GM12864 (cell line): ENCODE results near the gene TRIM63.

Source experiments
- DNase-seq: peaks from one replicate; pipeline ENCODE4 v3.0.0-alpha.2; 2011; ENCODE audit warnings: low read depth
- H3K4me3 ChIP-seq: 2 replicates; pipeline ENCODE4 v1.5.1; 2011; ENCODE audit warnings: mild to moderate bottlenecking, low read depth, low read length, control low read depth
- CTCF ChIP-seq: IDR thresholded peaks from 2 replicates; pipeline ENCODE4 v1.5.1; 2011; ENCODE audit warnings: low read depth, mild to moderate bottlenecking, moderate library complexity, low read length, control low read depth, inconsistent platforms; ENCODE audit errors: missing control alignments

Gene TRIM63

GRCh38 chr1:26079178-26079563, 11.7 kb upstream of the TRIM63 start:
- TF ChIP-seq CTCF = no peak
- no peak for DNase-seq
- H3K4me3 ChIP-seq = no peak overlapping the region

GRCh38 chr1:26078286-26079177, 11.1 kb upstream of the TRIM63 start:
- DNase-seq = no peak
- H3K4me3 ChIP-seq = no peak overlapping the region
- no peak for TF ChIP-seq CTCF

- TF ChIP-seq CTCF = no peak
- no peak for DNase-seq
- no peak overlapping the region for H3K4me3 ChIP-seq
Observed at GRCh38 chr1:26077524-26077923, 10.1 kb upstream of the TRIM63 start.

GRCh38 chr1:26075421-26076144, 8.2 kb upstream of the TRIM63 start:
- DNase-seq = no peak
- TF ChIP-seq CTCF = no peak
- no peak overlapping the region for H3K4me3 ChIP-seq

- no peak for TF ChIP-seq CTCF
Observed at GRCh38 chr1:26072305-26072704, 4.9 kb upstream of the TRIM63 start.

GRCh38 chr1:26070963-26071342, 3.5 kb upstream of the TRIM63 start:
- DNase-seq = no peak
- H3K4me3 ChIP-seq = no peak overlapping the region

More at GRCh38 chr1:26072305-26072704, 4.9 kb upstream of the TRIM63 start:
- DNase-seq = no peak
- no peak overlapping the region for H3K4me3 ChIP-seq

More at GRCh38 chr1:26070963-26071342, 3.5 kb upstream of the TRIM63 start:
- no peak for TF ChIP-seq CTCF
